ENCODE data around the gene KAZN.

DNA sequence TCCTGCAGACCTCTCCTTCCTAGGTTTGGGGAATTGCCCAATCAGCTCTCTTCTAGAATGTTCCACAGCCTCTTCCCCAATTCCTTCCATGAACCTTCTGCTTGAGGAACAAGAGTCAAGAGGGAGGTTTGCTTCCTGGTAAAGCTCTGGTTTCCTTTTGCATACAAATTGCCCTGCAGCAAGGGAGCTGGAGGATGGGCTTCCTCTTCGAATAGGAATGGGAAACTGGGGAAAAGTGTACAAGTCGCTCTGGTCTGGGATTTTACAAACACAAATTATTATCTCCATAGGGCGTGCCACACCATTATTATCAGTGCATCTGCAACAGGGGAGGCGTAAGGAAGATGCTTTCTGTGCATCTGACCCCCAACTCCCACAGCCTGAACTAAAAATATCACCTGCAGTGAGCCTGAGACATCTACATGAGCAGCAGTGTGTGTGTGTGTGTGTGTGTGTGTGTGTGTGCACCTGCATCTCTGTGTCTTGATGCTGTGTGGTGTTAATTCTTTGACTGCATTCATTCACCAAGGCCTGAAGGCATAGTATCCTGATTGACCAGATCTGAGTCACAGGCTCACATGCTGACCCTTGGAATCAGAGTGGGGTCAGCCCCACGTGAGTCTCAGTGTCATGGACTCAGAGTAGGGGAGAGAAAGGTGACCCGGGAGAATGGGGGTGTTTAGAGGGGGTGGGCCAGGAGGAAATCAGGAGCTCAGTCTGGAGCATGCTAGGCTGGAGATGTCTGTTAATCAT, 272.9 kb downstream of the KAZN start:
- TF ChIP-seq EZH2 (IDR thresholded peaks at IDR 0.05; ENCODE audit: insufficient read depth, low read length) (no peak), CTCF (IDR thresholded peaks at IDR 0.05; ENCODE audit: insufficient read depth, low read depth, low read length) (no peak)
